IPS-NIHi11 (cell line): ENCODE measurements around the gene RNF214.
A peak's percentile ranks its signal among the peaks of the same experiment; 100 is the strongest.
"Not testable (repeated sequence)": the region's sequence is repeated elsewhere in the genome, so short reads cannot be mapped to it uniquely, and the experiment has no call there.

Experiments
- DNase-seq: peaks from one replicate; pipeline ENCODE4 v3.0.0; 2012; ENCODE audit warnings: mixed read lengths, low spot score

Gene RNF214

GRCh38 chr11:117197516-117198456, 34.7 kb upstream of the RNF214 start:
- DNase-seq = peak; percentile 83

GRCh38 chr11:117198613-117199012, 33.9 kb upstream of the RNF214 start:
- DNase-seq = no peak

GRCh38 chr11:117199053-117199915, 33.2 kb upstream of the RNF214 start, which contains the start of gene TAGLN:
Gene TAGLN (plus strand): TSS chr11:117199370. CDS start chr11:117203014, 3,644 bp downstream.
- DNase-seq = peak; percentile 89

- DNase-seq = no peak
These were observed 32.3 kb upstream of the RNF214 start for GRCh38 chr11:117199916-117200812.

GRCh38 chr11:117200813-117201657, 31.4 kb upstream of the RNF214 start:
- DNase-seq = no peak

GRCh38 chr11:117201658-117202305, 30.7 kb upstream of the RNF214 start:
- no peak for DNase-seq

- DNase-seq = no peak
These were observed 29.9 kb upstream of the RNF214 start for GRCh38 chr11:117202386-117203068.

GRCh38 chr11:117203069-117203407, 29.4 kb upstream of the RNF214 start:
- no peak for DNase-seq

GRCh38 chr11:117204283-117205080, 28.0 kb upstream of the RNF214 start:
- DNase-seq = no peak

GRCh38 chr11:117205211-117205818, 27.2 kb upstream of the RNF214 start:
- no peak for DNase-seq

- DNase-seq = not testable (repeated sequence)
These were observed 26.4 kb upstream of the RNF214 start for GRCh38 chr11:117206111-117206510.

GRCh38 chr11:117206859-117207258, 25.6 kb upstream of the RNF214 start:
- DNase-seq = not testable (repeated sequence)

GRCh38 chr11:117207481-117207880, 25.0 kb upstream of the RNF214 start:
- not testable (repeated sequence) for DNase-seq

GRCh38 chr11:117208710-117209109, 23.8 kb upstream of the RNF214 start:
- not testable (repeated sequence) for DNase-seq

GRCh38 chr11:117209351-117210125, 22.9 kb upstream of the RNF214 start:
- DNase-seq = not testable (repeated sequence)

GRCh38 chr11:117210620-117211019, 21.9 kb upstream of the RNF214 start:
- no peak for DNase-seq

- DNase-seq = no peak
These were observed 19.6 kb upstream of the RNF214 start for GRCh38 chr11:117212697-117213355.
